GM21515 (cell line): ENCODE measurements around the gene LEKR1.
A peak's percentile ranks its signal among the peaks of the same experiment; 100 is the strongest.

ENCODE experiments used
- ATAC-seq: cut with Tn5 transposase; IDR thresholded peaks from one replicate; pipeline ENCODE4 v1.9.1; 2021; ENCODE audit not compliant: unreplicated experiment

LEKR1 gene

DNA sequence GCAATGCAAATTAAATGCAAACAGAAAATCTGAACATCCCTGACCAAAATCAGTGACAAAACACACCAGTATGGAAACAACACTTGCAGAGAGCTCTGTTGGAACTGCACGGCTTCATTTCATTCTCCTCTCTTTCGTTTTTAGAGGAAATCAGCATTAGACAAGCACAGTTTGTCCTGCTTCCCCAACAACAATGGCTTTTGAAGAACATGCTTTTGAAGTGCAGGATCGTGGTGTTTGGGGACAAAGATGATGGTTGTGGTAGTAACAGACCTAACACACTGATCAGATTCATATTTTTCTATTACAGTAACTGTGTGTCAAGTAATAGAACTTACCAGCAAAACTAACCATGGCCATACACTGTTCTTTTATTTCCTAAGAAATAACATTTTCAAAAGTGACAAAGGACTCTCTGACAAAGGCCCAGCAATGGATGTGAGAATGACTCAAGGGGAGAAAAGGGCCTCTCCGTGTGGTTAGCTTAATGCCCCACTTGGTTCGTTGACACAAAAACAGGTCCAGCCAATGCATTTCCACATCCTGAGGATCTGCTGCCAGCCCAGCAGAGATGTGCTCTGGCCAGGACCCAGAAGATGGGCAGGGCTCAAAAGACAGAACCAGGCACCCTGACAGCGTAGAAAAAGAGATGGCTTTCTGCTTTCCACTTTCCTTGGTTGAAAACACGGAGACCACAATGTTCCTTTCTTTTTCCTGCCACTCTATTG lies 249.7 kb downstream of the LEKR1 start:
- no peak for ATAC-seq

DNA sequence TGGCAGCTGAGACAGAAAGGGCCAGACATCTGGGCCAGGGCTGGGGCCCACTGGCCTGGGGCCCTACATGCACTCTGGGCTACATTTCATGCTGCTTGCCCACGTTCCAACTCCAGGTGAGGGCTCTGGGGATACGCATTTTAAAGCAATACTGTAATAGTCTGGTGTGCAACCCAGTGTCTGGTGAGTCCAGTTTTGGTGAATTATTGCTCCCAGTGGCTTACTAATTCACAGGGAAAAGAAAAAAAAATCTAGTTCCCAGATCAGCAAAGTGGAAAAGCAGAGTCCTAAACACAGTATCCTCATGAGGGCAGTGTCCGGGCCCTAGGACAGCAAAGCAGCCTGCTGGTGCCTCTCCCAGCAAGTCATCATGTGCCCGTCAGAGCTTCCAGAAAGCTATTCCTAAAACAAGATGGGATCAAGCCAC lies 251.4 kb downstream of the LEKR1 start:
- ATAC-seq, result no peak

DNA sequence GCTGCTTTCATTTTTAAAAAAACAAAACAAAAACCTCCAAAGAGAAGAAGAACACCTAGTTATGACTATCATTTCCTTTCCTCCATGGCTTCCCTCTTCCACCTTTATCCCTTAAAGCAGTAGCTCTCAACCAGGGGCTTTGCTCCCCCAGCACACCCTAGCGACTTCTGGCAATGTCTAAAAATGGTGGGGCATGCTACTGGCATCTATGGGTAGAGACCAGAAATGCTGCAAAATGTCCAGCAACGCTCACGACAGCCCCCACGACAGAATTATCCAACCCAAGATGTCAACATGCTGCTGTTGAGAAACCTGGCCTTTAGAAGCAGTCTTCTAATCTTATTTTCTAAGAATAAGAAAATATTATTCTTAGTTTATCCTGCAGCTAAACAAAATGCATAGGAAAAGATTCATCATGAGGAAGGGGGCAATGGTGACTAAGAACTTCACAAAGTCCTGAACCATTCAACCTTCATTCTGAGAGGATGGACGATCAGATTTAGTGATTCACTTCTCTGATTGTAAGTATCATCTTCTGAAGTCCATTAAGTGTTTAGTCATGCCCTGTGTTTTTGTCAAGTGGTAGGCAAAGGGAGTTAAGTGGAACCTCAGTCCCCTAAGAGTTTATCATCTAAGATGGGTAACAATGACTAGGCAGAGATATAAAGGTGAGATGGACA lies 252.1 kb downstream of the LEKR1 start:
- no peak for ATAC-seq

DNA sequence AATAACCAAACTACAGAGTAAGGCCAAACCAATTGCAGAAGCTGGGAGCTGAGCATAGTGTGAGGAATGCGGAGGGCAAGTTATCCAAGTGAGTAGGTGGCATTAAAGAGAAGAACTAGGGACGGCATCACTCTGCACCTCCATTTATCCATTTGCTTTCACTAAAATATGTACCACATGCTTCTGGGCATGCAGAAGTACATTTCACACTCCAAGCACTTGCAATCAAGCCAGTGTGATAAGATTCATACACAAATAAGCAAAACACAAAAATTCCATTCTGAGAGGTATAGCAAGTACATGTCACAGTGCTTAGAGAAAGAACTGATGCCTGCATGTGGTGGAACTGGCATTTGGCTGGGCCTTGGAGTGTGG lies 252.6 kb downstream of the LEKR1 start:
- no peak for ATAC-seq

DNA sequence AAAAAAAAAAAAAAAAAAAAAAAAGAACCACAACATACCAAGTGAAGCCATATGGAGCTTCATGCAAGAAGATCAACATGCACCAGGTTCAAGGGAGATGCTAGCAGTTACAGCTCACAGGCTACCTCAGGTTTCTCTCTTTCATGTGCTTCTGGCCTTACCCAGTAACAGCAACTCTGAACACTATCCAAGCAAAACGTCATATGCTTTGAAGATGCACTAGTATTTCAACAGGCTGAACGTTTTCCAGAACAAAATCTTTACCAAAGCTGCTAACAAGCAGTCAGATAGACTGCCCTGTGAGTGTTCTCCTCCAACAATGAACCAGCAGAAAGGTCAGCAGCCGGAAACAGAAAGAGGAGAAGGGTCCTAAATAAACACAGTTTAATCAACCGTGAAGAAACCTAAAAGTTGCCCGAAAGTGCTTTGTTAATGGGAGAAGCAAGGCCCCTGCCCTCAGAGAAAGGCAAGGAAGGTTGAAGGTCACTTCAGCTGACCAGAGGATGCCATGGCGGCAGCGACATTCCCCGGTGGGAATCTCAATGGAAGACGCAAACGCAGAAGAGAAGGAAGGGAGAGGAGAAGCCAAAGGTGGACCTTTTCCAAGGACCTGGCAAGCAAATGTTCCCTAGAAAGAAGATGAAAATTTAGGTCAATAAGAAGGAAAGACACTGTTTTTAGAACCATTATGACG lies 253.7 kb downstream of the LEKR1 start:
- no peak for ATAC-seq

DNA sequence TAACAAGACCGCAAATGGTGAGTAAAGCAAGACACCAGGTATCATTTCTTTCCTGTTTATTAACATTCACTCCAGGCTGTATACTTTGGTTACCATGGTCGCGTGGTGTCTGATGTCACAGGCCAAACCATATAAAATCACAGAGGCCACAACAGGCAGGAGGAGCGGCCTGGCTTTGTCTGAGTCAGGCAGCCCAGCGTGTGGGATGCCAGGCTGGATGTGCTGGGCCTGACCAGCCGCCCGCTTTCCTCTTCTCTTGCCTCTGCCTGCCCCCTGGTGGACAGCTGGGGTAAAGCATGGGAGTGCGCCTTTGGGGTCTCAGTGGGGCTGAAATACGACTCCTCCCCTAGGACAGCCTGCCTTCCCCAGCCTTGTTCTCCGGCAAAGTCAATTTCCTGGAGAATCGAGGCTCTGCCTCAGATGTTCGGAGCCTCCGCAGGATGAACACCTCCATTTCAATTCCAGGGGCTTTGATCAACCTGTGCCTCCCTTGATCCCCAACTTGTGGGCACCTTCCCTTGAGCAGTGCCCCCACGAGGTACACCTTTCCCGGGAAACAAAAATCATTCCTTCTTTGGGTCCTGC lies 255.6 kb downstream of the LEKR1 start:
- peak; percentile 83 for ATAC-seq

DNA sequence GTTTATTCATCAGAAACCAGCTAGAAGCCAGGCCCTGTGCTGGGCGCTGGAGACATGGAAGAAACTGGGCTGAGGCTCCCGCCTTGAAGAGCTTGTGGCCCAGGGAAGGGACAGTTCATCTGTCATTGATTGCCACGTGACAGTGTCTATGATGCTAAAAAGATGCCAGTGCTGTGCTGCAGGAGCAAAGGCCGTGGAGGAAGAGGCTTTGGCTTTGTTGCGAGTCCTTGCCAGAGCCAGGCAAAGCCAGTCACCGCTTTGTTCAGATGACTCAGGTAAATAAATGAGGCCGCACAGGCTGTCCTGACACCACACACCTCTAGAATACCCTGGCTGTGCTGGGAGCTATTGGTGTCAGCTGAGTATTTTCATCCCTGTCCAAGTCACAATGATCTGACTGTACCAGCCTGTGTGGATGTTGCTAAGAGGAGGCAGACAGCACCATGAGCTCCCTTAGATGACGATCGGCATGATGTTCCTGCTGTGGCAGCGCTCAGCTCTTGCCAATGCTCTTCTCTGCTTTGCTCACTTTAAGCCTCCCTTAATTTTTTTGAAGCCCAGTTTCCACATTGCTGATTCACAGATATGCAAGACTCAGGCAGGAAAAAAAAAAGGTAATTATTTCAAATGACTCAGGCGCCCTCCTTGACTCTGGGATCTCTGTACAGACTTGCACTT lies 256.3 kb downstream of the LEKR1 start:
- no peak for ATAC-seq

DNA sequence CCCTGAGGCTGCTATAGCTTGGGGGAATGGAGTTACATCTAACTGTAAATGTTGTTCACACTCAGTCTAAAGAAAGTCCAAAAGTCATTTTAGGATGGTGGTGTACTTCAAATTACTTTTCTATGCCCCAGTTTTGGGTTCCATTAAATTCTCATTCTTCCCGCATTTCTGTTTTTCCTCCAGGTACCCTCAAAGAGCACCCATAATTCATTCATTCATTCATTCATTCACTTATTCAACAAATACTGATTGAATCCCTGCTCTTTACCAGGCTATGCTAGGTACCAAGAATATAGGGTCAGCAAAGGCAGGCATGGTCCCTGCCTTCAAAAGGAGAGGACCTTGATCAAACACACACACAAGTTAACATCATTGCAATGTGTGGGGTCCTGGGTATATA lies 257.7 kb downstream of the LEKR1 start:
- no peak for ATAC-seq

DNA sequence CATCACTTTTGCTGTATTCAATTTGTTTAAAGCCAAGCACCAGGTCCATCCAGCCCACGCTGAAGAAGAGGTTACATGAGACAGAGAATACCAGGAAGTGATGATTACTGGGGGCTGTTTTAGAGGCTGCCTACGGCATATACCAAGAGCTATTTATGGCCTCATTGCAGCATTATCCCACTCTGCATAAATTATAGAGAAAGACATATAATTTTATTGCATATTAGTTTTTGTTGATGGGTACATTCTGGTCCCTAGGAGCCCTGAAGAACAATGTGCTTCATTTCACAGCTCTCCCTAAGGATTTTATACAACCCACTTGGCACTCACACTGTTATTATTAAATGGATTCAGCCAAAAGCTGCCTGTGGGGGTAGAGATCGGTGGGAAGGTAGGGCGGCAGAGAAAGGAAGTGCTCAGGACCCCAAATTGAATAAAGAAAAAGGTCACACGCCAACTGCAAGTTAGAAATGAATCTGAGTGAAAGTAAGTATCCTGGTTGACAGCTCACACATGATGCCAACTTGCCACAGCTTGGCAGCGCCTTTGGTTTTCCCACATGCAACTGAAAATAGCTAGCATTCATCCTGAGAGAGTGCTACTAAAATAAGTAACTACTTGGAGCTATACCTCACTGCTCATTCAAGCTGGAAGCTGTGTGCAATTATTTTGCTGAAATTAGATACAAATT lies 260.1 kb downstream of the LEKR1 start:
- no peak for ATAC-seq

DNA sequence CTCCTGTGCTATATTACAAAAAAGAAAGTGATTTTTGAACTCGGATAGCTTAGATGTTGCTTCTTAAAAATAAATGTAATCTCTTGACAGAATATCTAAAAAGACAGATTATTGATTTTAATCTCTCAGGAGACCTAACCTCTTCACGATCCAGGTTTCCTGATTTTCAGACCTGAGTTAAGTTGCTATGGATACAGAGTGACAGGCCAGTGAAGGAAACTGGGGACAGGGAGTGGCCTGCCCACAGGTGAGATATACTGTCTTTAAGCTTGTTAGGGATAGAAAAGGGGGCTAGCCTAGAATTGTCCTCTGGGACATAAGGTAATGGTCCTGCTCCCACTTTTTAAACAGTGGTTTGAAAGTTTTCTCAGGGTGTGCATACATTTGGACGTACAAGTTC lies 260.6 kb downstream of the LEKR1 start:
- no peak for ATAC-seq

DNA sequence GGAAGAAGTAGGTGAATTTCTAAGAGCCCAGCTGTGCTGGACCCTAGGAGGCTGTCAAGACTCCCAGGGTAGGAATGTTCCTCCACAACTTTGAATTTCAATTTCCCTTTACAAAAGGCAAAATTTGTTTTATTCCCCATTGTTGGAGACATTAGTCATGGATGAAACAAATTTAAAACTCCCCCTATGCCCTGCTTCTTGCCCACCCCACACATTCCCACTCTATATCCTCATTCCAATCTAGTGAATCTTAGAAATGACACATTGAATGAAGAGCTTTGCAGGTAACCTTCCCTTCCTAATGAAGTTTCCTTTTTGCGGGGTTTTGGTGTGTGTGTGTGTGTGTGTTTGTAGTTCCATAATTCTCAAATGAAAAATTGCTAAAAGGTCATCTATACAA lies 261.2 kb downstream of the LEKR1 start:
- no peak for ATAC-seq

DNA sequence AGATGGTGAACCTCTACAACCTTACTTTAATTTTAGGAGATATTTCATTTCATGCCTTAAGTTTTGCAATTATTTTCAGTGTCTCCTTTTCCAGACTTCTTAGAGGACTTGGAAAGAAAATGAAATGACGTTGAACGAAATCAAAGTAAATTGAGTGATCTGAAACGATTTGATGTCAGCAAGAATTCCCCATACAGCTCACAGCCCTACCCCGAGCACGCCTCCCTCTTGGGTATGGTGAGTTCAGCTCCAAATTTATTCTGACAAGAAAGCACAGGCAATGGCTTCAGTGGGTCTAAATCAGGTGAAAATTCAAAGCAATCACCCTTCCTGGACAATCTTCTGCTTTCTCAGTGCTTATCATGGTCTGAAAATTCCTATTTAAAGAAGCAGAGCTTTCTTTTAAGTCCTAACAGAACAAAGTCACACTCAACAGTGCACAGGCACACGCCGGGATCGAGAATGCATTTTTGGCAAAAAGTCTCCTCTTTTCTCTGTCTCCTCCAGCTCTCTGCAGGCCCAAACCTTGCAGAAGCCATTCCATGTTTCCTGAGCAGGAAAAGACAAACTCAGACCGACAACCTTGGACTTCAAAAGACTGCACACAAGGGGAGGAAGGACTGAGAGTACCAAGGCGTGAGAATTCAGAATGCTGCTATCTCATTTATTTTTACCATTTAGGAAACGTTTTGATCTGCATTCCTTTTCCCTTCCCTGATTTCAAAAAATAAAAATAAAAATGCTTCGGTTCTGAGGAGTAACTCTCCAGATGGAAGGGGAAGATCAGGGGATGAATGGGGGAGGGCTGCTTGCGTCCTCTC lies 261.8 kb downstream of the LEKR1 start:
- ATAC-seq, result no peak

DNA sequence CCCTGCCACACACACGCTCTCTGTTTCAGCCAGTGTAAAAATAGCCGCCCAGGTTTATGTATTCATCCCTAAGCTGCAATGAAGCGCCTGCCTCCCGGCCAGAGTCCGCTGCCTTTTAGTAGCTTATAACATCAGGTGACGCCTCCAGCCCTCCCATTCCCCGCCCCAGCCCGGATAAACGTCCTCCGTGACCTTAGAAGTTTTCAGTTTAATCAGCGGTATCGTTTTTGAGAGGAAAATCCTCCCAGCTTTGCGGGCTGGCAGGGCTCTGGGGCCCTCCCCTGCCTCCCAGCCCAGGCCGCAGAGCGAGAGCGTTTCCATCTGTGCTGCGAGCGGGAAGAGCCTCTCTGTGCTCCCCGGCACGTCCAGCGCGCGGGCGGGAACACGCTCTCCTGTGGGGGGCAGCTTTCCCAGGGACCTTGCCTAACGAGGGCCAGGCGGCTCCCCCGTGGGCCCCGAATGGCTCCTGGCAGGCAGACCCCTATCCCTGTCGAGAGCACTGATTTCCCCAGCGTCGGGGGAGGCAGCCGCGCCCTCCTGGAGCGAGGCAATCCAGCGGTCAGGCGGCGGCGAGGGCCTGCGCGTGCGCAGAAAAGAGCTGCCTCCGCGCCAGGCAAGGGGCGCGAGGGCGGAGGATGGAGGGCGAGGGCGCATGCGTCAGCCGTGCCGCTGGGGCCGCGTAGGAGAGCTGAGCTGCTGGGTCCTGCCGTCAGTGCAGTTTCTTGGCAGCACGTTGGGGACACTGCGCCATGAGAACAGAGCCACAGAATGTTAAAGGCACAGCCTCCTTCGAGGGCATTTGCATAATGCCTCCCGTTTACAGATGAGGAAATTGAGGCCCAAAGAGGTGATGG lies 262.7 kb downstream of the LEKR1 start:
- ATAC-seq, result peak; percentile 81

DNA sequence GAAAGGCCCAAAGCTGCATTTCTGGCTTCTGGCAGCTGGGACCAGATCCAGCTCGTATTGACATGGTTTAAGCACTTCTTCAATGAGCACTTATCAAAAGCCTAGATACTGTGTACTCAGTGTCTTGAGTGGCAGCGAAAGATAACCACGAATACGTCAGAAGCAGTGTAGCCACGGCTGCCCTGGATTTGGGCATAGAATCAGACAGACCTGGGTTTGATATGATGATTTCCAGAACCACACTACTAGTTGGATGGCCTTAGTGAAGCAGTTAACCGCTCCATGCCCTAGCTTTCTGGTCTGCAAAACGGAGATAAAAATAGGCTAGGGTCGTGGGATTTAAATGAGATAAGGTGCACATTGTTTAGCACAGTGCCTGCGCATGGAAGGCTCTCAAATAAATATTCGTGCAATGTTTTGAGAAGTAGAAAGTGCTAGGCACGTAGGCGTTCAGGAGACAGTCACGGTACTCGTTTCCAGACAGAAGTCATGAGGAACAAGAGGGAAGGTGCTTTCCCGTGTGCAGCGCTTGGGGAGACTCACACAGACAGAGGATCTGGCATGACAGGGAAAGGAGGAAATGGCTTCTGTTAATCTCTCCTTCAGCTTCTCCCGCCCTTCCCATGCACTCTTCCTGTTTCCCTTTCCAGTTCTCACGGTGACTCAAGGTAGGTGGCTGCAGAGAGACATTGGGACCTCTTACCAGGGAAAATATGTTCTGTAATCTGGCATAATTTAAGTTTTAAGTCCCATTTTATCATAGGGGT lies 263.5 kb downstream of the LEKR1 start:
- peak; percentile 20 for ATAC-seq

DNA sequence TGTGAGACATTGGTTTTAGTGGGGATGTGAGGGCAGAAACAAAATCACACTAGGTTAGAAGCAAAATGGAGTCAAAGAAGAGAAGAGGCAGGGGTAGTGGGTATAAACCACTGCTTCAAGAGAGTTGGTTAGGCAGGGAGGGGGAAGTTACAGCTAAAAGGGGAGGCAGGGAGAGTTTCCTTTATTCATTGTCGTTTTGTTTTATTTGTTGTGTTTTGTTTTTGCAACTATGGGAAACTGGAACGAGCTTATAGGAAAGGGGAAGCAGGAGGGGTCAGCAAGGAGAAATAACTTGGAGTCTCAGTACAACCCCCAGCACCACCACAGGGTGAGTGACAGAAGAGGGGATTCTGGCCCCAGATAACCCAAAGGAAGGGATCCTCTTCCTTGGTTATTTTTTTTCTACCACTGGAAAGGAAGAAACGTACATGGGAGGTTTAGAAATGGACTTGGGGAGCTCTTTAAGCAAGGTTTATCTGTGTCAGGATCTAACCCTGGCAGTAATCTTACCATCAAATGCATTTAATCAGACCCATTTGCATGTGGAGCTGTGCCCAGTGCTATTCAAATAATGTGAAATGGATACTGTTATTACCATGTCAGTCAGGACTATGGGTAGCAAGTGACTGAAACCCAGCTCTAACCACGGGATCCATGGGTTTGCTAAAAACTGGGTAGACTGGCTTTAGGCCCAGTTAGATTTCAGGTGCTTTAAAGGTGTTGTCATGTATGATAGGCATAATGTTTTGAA lies 265.1 kb downstream of the LEKR1 start:
- no peak for ATAC-seq

DNA sequence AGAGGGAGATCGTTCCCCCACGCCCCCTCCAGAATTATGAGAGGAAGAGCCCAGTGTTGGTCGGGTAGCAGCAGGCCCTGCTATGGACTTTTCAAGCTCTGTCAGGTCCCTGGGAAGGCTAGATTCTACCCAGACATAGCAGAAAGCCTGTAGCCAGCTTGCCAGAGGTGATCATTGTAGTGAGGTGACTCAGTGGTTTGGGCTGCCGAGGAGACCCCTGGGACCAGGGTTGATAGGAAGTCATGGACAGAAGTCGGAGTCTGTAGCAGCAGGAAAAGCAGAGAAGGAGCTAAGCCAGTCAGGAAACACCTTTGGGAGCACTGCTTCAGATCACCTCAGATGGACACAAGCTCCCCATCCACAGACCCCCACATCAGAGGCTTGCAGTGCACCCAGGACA lies 266.1 kb downstream of the LEKR1 start:
- ATAC-seq, result no peak

DNA sequence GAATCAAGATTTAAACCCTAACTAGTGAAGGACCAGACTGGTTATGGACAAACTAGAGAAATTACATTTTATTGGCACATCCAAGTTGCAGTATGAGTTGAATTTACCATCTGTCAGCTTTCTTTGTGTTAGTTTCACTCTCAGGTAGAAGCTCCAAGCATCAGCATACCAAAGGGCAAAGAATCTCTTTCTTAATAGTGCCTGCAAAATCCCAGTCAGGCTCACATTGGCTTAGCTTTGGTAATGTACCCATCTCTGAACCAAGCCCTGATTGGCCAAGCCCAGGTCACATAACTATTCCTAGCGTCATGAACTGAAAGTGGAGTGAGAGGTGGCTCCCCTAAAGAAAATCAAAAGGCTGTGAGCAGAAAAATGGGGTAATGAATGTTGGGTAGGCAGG lies 266.9 kb downstream of the LEKR1 start:
- no peak for ATAC-seq
